ENCODE data around the gene CABLES2. TPM values are rescaled to one million over a fixed set of nuclear protein-coding genes. Genes with fewer than 3 reads are reported as not detected.

CABLES2 gene
- total and polyA plus RNA-seq, 2 donors (not counting 3 experiments of a cell fraction or from before 2014, with no cell fraction given) = 7.8 to 9.9 TPM

DNA sequence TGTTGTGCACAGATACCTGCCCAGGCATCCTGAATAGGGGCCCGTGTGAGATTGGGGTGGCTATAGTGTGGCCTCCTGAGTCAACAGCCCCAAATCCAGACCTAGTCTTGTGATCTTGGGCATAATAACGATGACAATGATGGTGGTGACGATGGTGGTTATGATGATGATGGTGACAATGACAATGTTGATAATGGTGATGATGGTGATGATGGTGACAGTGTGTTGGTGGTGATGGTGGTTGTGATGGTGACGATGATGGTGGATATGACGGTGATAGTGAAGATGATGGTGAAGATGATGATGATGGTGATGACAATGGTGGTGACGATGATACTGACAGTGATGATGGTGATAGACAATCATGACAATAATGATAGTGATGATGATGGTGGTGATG is 25.2 kb downstream of the CABLES2 start:
- H3K27me3 ChIP-seq (ENCODE audit: control insufficient read depth in 2 of 2, insufficient read depth in 2 of 2, low read length in 2 of 2) = no peaks in the 10 kb centered on the region
- H3K9me3 ChIP-seq (replicated peaks; ENCODE audit: control insufficient read depth, insufficient read depth, low read length) = no peaks in the 10 kb centered on the region
- peak overlapping the region; percentile 69 for H3K27ac ChIP-seq (ENCODE audit: insufficient read depth, low read depth, low read length)
- no peaks in the 10 kb centered on the region for H4K20me1 ChIP-seq (replicated peaks; ENCODE audit: control insufficient read depth, extremely low read depth, insufficient read depth, low read length)
- BruUV-seq (replicated peaks) = no TSS peak
- no peak overlapping the region for H3K4me3 ChIP-seq (replicated peaks in 1 of 3; ENCODE audit: insufficient read depth in 1 of 3, low read depth in 1 of 3, low read length in 3 of 3)
- no peak overlapping the region for H3K9ac ChIP-seq (replicated peaks; ENCODE audit: extremely low read depth, insufficient read depth, low read length)
- H3K79me2 ChIP-seq (ENCODE audit: control insufficient read depth, insufficient read depth, low read length) = peaks cover 18% of the 10 kb centered on the region
- no peak overlapping the region for H2AFZ ChIP-seq (ENCODE audit: low read depth, low read length)
- ChIA-PET CTCF (interaction anchor here (0.9 to 9.9 kb wide), 11 partner anchors 15 to 371 kb away, joined by 3 to 179 read pairs (median 7); partner anchors contain the start of genes ADRM1 and LAMA5), POLR2A (no interaction called here)
- no peaks in the 10 kb centered on the region for H3K9me1 ChIP-seq (replicated peaks; ENCODE audit: control insufficient read depth, extremely low read depth, insufficient read depth, low read length)
- dilution Hi-C loops (cut with MboI; ENCODE audit: extremely low pct_ligation_motif_present, low sequenced_read_pairs) = no loop called here
- DNase-seq (ENCODE audit: low read depth, low spot score) (no peak), FAIRE-seq (no peak)
- no peak overlapping the region for H3K4me2 ChIP-seq (ENCODE audit: insufficient read depth, low read length)
- TF ChIP-seq, protein P1, sequence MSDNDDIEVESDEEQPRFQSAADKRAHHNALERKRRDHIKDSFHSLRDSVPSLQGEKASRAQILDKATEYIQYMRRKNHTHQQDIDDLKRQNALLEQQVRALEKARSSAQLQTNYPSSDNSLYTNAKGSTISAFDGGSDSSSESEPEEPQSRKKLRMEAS (IDR thresholded peaks at IDR 0.05; ENCODE audit: insufficient read depth, insufficient read length) = no peak
- no peak for TF ChIP-seq MYC (IDR thresholded peaks at IDR 0.05; ENCODE audit: low read depth, low read length)
- TF ChIP-seq JUN (IDR thresholded peaks at IDR 0.05; ENCODE audit: borderline replicate concordance, insufficient read depth, insufficient read length, low read depth) = no peak
- TF ChIP-seq GATA2 (IDR thresholded peaks at IDR 0.05; ENCODE audit: insufficient read depth, insufficient read length, low read depth, low read length) = no peak
- no peak for TF ChIP-seq EZH2 (IDR thresholded peaks at IDR 0.05; ENCODE audit: borderline replicate concordance, low read depth, low read length, severe bottlenecking)
- TF ChIP-seq, protein P2, sequence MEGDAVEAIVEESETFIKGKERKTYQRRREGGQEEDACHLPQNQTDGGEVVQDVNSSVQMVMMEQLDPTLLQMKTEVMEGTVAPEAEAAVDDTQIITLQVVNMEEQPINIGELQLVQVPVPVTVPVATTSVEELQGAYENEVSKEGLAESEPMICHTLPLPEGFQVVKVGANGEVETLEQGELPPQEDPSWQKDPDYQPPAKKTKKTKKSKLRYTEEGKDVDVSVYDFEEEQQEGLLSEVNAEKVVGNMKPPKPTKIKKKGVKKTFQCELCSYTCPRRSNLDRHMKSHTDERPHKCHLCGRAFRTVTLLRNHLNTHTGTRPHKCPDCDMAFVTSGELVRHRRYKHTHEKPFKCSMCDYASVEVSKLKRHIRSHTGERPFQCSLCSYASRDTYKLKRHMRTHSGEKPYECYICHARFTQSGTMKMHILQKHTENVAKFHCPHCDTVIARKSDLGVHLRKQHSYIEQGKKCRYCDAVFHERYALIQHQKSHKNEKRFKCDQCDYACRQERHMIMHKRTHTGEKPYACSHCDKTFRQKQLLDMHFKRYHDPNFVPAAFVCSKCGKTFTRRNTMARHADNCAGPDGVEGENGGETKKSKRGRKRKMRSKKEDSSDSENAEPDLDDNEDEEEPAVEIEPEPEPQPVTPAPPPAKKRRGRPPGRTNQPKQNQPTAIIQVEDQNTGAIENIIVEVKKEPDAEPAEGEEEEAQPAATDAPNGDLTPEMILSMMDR (IDR thresholded peaks at IDR 0.05; ENCODE audit: extremely low read depth in 1 of 2, insufficient read depth in 1 of 2, low read depth in 1 of 2, low read length in 2 of 2) = no peak
- TF ChIP-seq POLR2A (IDR thresholded peaks at IDR 0.05; ENCODE audit: low read depth, low read length) = no peak
- no peak for TF ChIP-seq FOS (IDR thresholded peaks at IDR 0.05; ENCODE audit: borderline replicate concordance, insufficient read depth, low read length)
- TF ChIP-seq POLR2AphosphoS5 (IDR thresholded peaks at IDR 0.05; ENCODE audit: insufficient read depth, low read depth, low read length) = no peak
- peaks cover 15% of the 10 kb centered on the region for H3K4me1 ChIP-seq (ENCODE audit: control insufficient read depth, extremely low read depth, insufficient read depth, low read length)
- H3K36me3 ChIP-seq (ENCODE audit: control insufficient read depth in 2 of 2, extremely low read depth in 1 of 2, insufficient read depth in 2 of 2, low read length in 2 of 2) = no peaks in the 10 kb centered on the region
- intact Hi-C loops (cut with micrococcal nuclease) = loop anchor here (1.0 to 10.0 kb wide), 5 partner anchors 23 to 423 kb away; partner anchors contain the start of genes ADRM1, MTG2 and OGFR
